ENCODE data around the gene RAMP2. TPM values are rescaled to one million over a fixed set of nuclear protein-coding genes. Genes with fewer than 3 reads are reported as not detected.

RAMP2 gene
- total and polyA plus RNA-seq, 2 of the 13 experiments (the other 11 are each of a cell fraction or from before 2014, with no cell fraction given) = 1.4 to 5.2 TPM

DNA sequence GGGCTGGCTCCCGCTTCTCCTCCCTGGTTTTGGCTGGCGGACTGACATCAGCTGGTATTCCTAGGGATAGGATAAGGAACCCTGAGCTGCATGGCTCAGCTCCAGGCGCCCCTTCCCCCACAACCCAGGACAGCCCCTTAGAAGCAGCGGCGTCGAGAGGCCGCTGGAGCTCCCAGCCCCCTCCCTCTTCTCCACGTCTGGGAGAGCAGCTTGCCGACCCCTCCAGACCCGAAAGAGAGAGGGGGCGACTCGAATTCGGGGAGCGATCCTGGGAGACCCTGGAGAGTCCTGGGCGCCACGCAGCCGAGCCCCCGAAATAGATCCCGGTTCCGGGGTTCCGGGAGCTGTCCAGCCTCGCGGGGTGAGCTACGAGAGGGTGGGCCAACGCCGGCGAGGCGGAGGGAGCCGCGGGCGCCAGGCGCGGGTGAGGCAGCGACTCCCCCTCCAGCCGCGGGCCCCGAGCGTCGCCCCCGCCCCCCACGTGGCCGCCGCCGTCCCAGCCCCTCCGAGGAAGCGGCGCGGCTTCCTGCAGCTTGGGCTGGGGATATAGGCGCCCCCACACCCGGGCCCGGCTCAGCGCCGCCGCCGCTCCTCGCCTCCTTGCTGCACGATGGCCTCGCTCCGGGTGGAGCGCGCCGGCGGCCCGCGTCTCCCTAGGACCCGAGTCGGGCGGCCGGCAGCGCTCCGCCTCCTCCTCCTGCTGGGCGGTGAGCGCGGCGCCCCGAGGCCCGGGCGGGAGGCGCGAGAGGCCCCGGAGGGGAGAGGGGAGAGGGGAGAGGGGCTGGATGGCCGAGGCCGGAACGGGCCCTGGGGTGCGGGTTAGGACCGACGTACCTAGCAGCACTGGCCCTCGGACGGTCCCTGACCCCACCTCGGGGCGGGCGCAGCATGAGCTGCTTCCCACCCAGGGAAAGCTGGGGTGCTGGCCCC is at the start of gene RAMP2 (continued):
- TF ChIP-seq, protein P1, sequence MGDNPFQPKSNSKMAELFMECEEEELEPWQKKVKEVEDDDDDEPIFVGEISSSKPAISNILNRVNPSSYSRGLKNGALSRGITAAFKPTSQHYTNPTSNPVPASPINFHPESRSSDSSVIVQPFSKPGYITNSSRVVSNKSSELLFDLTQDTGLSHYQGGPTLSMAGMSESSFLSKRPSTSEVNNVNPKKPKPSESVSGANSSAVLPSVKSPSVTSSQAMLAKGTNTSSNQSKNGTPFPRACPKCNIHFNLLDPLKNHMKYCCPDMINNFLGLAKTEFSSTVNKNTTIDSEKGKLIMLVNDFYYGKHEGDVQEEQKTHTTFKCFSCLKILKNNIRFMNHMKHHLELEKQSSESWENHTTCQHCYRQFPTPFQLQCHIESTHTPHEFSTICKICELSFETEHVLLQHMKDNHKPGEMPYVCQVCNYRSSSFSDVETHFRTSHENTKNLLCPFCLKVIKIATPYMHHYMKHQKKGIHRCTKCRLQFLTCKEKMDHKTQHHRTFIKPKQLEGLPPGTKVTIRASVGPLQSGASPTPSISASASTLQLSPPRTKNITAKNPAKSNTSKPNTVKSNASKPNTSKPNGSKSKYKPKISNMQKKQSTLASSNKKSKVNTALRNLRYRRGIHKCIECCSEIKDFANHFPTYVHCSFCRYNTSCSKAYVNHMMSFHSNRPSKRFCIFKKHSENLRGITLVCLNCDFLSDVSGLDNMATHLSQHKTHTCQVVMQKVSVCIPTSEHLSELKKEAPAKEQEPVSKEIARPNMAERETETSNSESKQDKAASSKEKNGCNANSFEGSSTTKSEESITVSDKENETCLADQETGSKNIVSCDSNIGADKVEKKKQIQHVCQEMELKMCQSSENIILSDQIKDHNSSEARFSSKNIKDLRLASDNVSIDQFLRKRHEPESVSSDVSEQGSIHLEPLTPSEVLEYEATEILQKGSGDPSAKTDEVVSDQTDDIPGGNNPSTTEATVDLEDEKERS (CRISPR knock-in tag; IDR thresholded peaks at IDR 0.05) = 0 out of 2 replicates have a peak, but pooled peaks have one; percentile 64
- TF ChIP-seq, protein P2, sequence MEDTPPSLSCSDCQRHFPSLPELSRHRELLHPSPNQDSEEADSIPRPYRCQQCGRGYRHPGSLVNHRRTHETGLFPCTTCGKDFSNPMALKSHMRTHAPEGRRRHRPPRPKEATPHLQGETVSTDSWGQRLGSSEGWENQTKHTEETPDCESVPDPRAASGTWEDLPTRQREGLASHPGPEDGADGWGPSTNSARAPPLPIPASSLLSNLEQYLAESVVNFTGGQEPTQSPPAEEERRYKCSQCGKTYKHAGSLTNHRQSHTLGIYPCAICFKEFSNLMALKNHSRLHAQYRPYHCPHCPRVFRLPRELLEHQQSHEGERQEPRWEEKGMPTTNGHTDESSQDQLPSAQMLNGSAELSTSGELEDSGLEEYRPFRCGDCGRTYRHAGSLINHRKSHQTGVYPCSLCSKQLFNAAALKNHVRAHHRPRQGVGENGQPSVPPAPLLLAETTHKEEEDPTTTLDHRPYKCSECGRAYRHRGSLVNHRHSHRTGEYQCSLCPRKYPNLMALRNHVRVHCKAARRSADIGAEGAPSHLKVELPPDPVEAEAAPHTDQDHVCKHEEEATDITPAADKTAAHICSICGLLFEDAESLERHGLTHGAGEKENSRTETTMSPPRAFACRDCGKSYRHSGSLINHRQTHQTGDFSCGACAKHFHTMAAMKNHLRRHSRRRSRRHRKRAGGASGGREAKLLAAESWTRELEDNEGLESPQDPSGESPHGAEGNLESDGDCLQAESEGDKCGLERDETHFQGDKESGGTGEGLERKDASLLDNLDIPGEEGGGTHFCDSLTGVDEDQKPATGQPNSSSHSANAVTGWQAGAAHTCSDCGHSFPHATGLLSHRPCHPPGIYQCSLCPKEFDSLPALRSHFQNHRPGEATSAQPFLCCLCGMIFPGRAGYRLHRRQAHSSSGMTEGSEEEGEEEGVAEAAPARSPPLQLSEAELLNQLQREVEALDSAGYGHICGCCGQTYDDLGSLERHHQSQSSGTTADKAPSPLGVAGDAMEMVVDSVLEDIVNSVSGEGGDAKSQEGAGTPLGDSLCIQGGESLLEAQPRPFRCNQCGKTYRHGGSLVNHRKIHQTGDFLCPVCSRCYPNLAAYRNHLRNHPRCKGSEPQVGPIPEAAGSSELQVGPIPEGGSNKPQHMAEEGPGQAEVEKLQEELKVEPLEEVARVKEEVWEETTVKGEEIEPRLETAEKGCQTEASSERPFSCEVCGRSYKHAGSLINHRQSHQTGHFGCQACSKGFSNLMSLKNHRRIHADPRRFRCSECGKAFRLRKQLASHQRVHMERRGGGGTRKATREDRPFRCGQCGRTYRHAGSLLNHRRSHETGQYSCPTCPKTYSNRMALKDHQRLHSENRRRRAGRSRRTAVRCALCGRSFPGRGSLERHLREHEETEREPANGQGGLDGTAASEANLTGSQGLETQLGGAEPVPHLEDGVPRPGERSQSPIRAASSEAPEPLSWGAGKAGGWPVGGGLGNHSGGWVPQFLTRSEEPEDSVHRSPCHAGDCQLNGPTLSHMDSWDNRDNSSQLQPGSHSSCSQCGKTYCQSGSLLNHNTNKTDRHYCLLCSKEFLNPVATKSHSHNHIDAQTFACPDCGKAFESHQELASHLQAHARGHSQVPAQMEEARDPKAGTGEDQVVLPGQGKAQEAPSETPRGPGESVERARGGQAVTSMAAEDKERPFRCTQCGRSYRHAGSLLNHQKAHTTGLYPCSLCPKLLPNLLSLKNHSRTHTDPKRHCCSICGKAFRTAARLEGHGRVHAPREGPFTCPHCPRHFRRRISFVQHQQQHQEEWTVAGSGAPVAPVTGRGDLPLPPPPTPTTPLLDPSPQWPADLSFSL (CRISPR knock-in tag; IDR thresholded peaks at IDR 0.05) = no peak
- TF ChIP-seq TGIF2 (CRISPR knock-in tag; IDR thresholded peaks at IDR 0.05) (0 out of 2 replicates have a peak, but pooled peaks have one; percentile 53), ZNF614 (CRISPR knock-in tag; IDR thresholded peaks at IDR 0.05; ENCODE audit: borderline replicate concordance) (no peak), ZSCAN25 (CRISPR knock-in tag; IDR thresholded peaks at IDR 0.05) (peak; percentile 77; the same call in 1 of the 2 replicates), SAP130 (CRISPR knock-in tag; IDR thresholded peaks at IDR 0.05; ENCODE audit: low read depth) (peak; percentile 39), KLF16 (CRISPR knock-in tag; IDR thresholded peaks at IDR 0.05) (no peak; a peak in 1 of 4 replicates), RXRA (CRISPR knock-in tag; IDR thresholded peaks at IDR 0.05) (no peak), U2AF2 (IDR thresholded peaks at IDR 0.05; ENCODE audit: low read depth, low read length) (no peak), KAT7 (CRISPR knock-in tag; IDR thresholded peaks at IDR 0.05; ENCODE audit: borderline replicate concordance) (no peak), AGO2 (optimal IDR thresholded peaks at IDR 0.05; ENCODE audit: low read depth, low read length) (no peak), TARDBP (CRISPR knock-in tag; IDR thresholded peaks at IDR 0.05) (peak; percentile 64; the same call in 1 of the 2 replicates), HES4 (CRISPR knock-in tag; IDR thresholded peaks at IDR 0.05; ENCODE audit: borderline replicate concordance) (peak; percentile 90), FOXK2 (IDR thresholded peaks at IDR 0.05) (no peak), PITX1 (CRISPR knock-in tag; IDR thresholded peaks at IDR 0.05) (peak; percentile 37; the same call in 1 of the 2 replicates), THYN1 (CRISPR knock-in tag; IDR thresholded peaks at IDR 0.05; ENCODE audit: borderline replicate concordance, low read depth) (no peak), CC2D1A (CRISPR knock-in tag; IDR thresholded peaks at IDR 0.05) (no peak), ARID2 (CRISPR knock-in tag; IDR thresholded peaks at IDR 0.05; ENCODE audit: borderline replicate concordance) (no peak), ATF1 (CRISPR knock-in tag; IDR thresholded peaks at IDR 0.05) (no peak), RNF2 (conservative IDR thresholded peaks at IDR 0.05; ENCODE audit: low read depth) (peak; percentile 56), ZFX (CRISPR knock-in tag; IDR thresholded peaks at IDR 0.05; ENCODE audit: low read depth) (peak; percentile 49)
